GM12878 (cell line): Measurements from ENCODE around the gene LEPR. TPM values are rescaled to one million over a fixed set of nuclear protein-coding genes. Genes with fewer than 3 reads are reported as not detected.

Experiments used
- BRCA1 ChIP-seq: IDR thresholded peaks from 2 replicates; pipeline ENCODE4 v1.6.1; 2011; ENCODE audit warnings: low read depth, low read length, improper control_type of control experiment
- MYC ChIP-seq: IDR thresholded peaks from 2 replicates; pipeline ENCODE4 v1.6.1; 2011; ENCODE audit warnings: mild to moderate bottlenecking, low read length, moderate library complexity, inconsistent platforms; ENCODE audit not compliant: insufficient read depth, insufficient replicate concordance, insufficient read length, severe bottlenecking
- polyA plus RNA-seq, 11 experiments: library from polyadenylated mRNA; depleted of rRNA in 4 of 11; unstranded in 6 of 11; stranded (reverse) in 5 of 11; fragments of >200 nt; fragmentation: Nextera tagmentation in 4 of 11; fragmentation: Illumina TruSeq in 1 of 11; extraction: Ambion mirVana in 4 of 11; extraction: Trizol in 1 of 11; gene quantifications; 1 replicate in 1 of 11; 2 replicates in 10 of 11; pipeline versions ENCODE4 v1.2.1 to v1.2.3, GENCODE V29; 2011 to 2016; ENCODE audit warnings: inconsistent platforms in 2 of 11, missing spikeins in 2 of 11, low read depth in 1 of 11
- small RNA-seq: library from RNA; depleted of rRNA; stranded (forward); fragments of <200 nt; gene quantifications from one replicate; pipeline ENCODE3, GENCODE V24; 2014
- total RNA-seq, 4 experiments: library from RNA; depleted of rRNA in 3 of 4; stranded (reverse); fragments of >200 nt in 3 of 4; fragmentation: Illumina TruSeq in 1 of 4; extraction: Trizol in 1 of 4; gene quantifications; 2 replicates each; pipeline versions ENCODE4 v1.2.1 to v1.2.3, GENCODE V29; 2013 to 2021

LEPR gene
- total and polyA plus RNA-seq, 10 of the 15 experiments (the other 5 are each of a cell fraction or from before 2014, with no cell fraction given), result 0.49 to 3.7 (median 1.2) TPM

DNA sequence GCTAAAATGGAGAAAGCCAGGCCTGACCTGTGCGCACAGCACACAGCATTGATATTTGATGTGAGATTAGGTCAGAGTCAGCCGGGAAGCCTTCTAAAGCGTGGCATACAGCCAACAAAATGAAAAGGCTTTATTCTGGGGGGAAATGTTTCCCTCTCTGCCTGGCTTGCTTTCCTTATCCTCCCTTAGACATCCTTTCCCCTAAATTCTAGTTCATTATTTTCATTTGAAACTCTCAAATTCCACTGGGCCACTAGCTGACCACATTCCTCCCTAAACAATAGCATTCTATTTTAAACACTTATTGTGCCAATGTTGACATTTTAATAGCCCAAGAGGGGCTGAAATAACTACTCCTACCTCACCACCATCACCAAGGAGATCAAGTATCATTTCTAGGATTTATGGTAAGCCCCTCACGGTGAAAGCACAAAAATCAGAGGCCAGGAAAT is 49.4 kb downstream of the LEPR start (continued):
- TF ChIP-seq BRCA1 (no peak), MYC (no peak)
- TF ChIP-seq, all 136 proteins: peak for 0

Small RNA genes within 50 kb of the gene (small RNA-seq; reads per million reads assigned to genes)
- gene RNU2-15P, result not detected

Other genes with a start within 250 kb of the LEPR start
- 2.3 and 2.6 TPM in 2 replicates for gene DNAJC6, start 111.1 kb upstream of the LEPR start, total RNA-seq (2014; rRNA removed)
- gene DNAJC6, start 111.1 kb upstream of the LEPR start, total RNA-seq (2014; rRNA removed; fragmentation: Illumina TruSeq; extraction: Trizol), result 2.9 and 3.0 TPM in 2 replicates
- gene DNAJC6, start 111.1 kb upstream of the LEPR start, total RNA-seq (2021), result 3.5 and 4.3 TPM in 2 replicates
- 0.08 and 0.20 TPM in 2 replicates for gene DNAJC6, start 111.1 kb upstream of the LEPR start, polyA plus RNA-seq (2011; rRNA removed)
- gene DNAJC6, start 111.1 kb upstream of the LEPR start, polyA plus RNA-seq (2014; fragmentation: Illumina TruSeq; extraction: Trizol), result 3.2 and 4.3 TPM in 2 replicates
- gene DNAJC6, start 111.1 kb upstream of the LEPR start, polyA plus RNA-seq (2014; fragmentation: Nextera tagmentation; extraction: Ambion mirVana), result under 1 TPM; 0.39 to 0.55 TPM
- gene DNAJC6, start 111.1 kb upstream of the LEPR start, polyA plus RNA-seq (2014; rRNA removed), result 2.3 and 2.7 TPM in 2 replicates
- 1 to 10 TPM; 2.9 to 3.3 TPM for gene DNAJC6, start 111.1 kb upstream of the LEPR start, polyA plus RNA-seq (2016; fragmentation: Nextera tagmentation; extraction: Ambion mirVana)
- gene LEPROT, start within 50 bp of the LEPR start, total RNA-seq (2014; rRNA removed), result 16.2 and 20.2 TPM in 2 replicates
- 16.6 and 17.3 TPM in 2 replicates for gene LEPROT, start within 50 bp of the LEPR start, total RNA-seq (2014; rRNA removed; fragmentation: Illumina TruSeq; extraction: Trizol)
- gene LEPROT, start within 50 bp of the LEPR start, total RNA-seq (2021), result 14.9 and 16.4 TPM in 2 replicates
- 38.1 and 50.8 TPM in 2 replicates for gene LEPROT, start within 50 bp of the LEPR start, polyA plus RNA-seq (2011; rRNA removed)
- gene LEPROT, start within 50 bp of the LEPR start, polyA plus RNA-seq (2014; fragmentation: Illumina TruSeq; extraction: Trizol), result 17.5 and 20.1 TPM in 2 replicates
- 10 to 100 TPM; 15.1 to 15.6 TPM for gene LEPROT, start within 50 bp of the LEPR start, polyA plus RNA-seq (2014; fragmentation: Nextera tagmentation; extraction: Ambion mirVana)
- 13.6 and 18.8 TPM in 2 replicates for gene LEPROT, start within 50 bp of the LEPR start, polyA plus RNA-seq (2014; rRNA removed)
- 10 to 100 TPM; 22.8 to 26.9 TPM for gene LEPROT, start within 50 bp of the LEPR start, polyA plus RNA-seq (2016; fragmentation: Nextera tagmentation; extraction: Ambion mirVana)